ENCODE results near the gene SFXN5.

SFXN5 gene

DNA sequence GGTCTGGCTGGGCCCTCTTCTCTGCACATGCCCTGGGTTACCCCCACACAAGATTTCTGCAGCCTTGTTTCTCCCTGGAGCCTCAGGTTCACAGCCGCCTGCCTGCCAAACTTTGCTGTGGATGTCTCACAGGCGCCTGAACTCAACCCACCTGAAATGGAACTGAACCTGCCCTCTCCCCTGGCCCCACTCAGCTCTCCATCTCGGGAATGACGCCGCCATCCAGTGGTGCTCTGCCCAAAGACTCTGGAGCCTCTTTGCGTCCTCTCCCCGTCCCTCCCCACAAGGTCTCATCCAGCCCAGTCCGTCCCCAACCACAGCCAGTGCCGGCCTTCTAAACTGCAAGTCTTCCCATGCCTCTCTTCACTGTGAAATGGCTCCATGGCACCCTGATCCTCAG lies 125.0 kb downstream of the SFXN5 start:
- Histone ChIP-seq H4K20me1 (ENCODE audit: low read depth, low read length) (no peaks in the 10 kb centered on the region), H3K9me3 (ENCODE audit: insufficient read depth, low read length) (no peaks in the 10 kb centered on the region), H3K27ac (ENCODE audit: low read depth, low read length) (no peak overlapping the region), H3K27me3 (ENCODE audit: low read length) (no peaks in the 10 kb centered on the region), H3K9me2 (replicated peaks; ENCODE audit: insufficient read depth, low read length) (no peaks in the 10 kb centered on the region), H3K79me2 (ENCODE audit: insufficient read depth, low read length) (no peaks in the 10 kb centered on the region), H3F3A (ENCODE audit: insufficient read depth) (no peaks in the 10 kb centered on the region), H2AFZ (ENCODE audit: low read depth, low read length, severe bottlenecking) (no peak overlapping the region), H3K4me3 (ENCODE audit: insufficient read depth, low read length, poor library complexity, severe bottlenecking) (no peak overlapping the region), H3K4me2 (ENCODE audit: low read depth, low read length, poor library complexity, severe bottlenecking) (no peak overlapping the region), H3K36me3 (ENCODE audit: low read length) (no peaks in the 10 kb centered on the region), H3K9ac (ENCODE audit: low read length) (no peak overlapping the region)
- TF ChIP-seq, protein P1, sequence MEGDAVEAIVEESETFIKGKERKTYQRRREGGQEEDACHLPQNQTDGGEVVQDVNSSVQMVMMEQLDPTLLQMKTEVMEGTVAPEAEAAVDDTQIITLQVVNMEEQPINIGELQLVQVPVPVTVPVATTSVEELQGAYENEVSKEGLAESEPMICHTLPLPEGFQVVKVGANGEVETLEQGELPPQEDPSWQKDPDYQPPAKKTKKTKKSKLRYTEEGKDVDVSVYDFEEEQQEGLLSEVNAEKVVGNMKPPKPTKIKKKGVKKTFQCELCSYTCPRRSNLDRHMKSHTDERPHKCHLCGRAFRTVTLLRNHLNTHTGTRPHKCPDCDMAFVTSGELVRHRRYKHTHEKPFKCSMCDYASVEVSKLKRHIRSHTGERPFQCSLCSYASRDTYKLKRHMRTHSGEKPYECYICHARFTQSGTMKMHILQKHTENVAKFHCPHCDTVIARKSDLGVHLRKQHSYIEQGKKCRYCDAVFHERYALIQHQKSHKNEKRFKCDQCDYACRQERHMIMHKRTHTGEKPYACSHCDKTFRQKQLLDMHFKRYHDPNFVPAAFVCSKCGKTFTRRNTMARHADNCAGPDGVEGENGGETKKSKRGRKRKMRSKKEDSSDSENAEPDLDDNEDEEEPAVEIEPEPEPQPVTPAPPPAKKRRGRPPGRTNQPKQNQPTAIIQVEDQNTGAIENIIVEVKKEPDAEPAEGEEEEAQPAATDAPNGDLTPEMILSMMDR (IDR thresholded peaks at IDR 0.05; ENCODE audit: insufficient read depth, low read length, poor library complexity, severe bottlenecking): no peak
- no peak for TF ChIP-seq EZH2phosphoT487 (conservative IDR thresholded peaks at IDR 0.05; ENCODE audit: low read length)

- Histone ChIP-seq H3K4me3 (ENCODE audit: insufficient read depth, low read length, poor library complexity, severe bottlenecking) (no peak overlapping the region), H3K27ac (ENCODE audit: low read depth, low read length) (no peak overlapping the region), H3K27me3 (ENCODE audit: low read length) (no peaks in the 10 kb centered on the region), H3K9me3 (ENCODE audit: insufficient read depth, low read length) (no peaks in the 10 kb centered on the region), H3K4me2 (ENCODE audit: low read depth, low read length, poor library complexity, severe bottlenecking) (no peak overlapping the region), H3K9ac (ENCODE audit: low read length) (no peak overlapping the region), H3K79me2 (ENCODE audit: insufficient read depth, low read length) (no peaks in the 10 kb centered on the region), H3K36me3 (ENCODE audit: low read length) (no peaks in the 10 kb centered on the region), H3K9me2 (replicated peaks; ENCODE audit: insufficient read depth, low read length) (no peaks in the 10 kb centered on the region), H2AFZ (ENCODE audit: low read depth, low read length, severe bottlenecking) (no peak overlapping the region), H4K20me1 (ENCODE audit: low read depth, low read length) (no peaks in the 10 kb centered on the region), H3F3A (ENCODE audit: insufficient read depth) (no peaks in the 10 kb centered on the region)
- TF ChIP-seq, protein P1 (IDR thresholded peaks at IDR 0.05; ENCODE audit: insufficient read depth, low read length, poor library complexity, severe bottlenecking): no peak
- no peak for TF ChIP-seq EZH2phosphoT487 (conservative IDR thresholded peaks at IDR 0.05; ENCODE audit: low read length)
Measured at GRCh38 chr2:72945450-72946019, 126.0 kb downstream of the SFXN5 start.

GRCh38 chr2:72944804-72945449 lies 126.6 kb downstream of the SFXN5 start:
- no peak for TF ChIP-seq EZH2phosphoT487 (conservative IDR thresholded peaks at IDR 0.05; ENCODE audit: low read length)
- TF ChIP-seq, protein P1 (IDR thresholded peaks at IDR 0.05; ENCODE audit: insufficient read depth, low read length, poor library complexity, severe bottlenecking): no peak
- no peaks in the 10 kb centered on the region for H3K9me2 ChIP-seq (replicated peaks; ENCODE audit: insufficient read depth, low read length)
- no peak overlapping the region for H3K9ac ChIP-seq (ENCODE audit: low read length)
- H3K4me2 ChIP-seq (ENCODE audit: low read depth, low read length, poor library complexity, severe bottlenecking): no peak overlapping the region
- H3K27ac ChIP-seq (ENCODE audit: low read depth, low read length): no peak overlapping the region
- no peaks in the 10 kb centered on the region for H3K27me3 ChIP-seq (ENCODE audit: low read length)
- H3K4me3 ChIP-seq (ENCODE audit: insufficient read depth, low read length, poor library complexity, severe bottlenecking): no peak overlapping the region
- H3K79me2 ChIP-seq (ENCODE audit: insufficient read depth, low read length): no peaks in the 10 kb centered on the region
- H3F3A ChIP-seq (ENCODE audit: insufficient read depth): no peaks in the 10 kb centered on the region
- no peak overlapping the region for H2AFZ ChIP-seq (ENCODE audit: low read depth, low read length, severe bottlenecking)
- no peaks in the 10 kb centered on the region for H3K9me3 ChIP-seq (ENCODE audit: insufficient read depth, low read length)
- H4K20me1 ChIP-seq (ENCODE audit: low read depth, low read length): no peaks in the 10 kb centered on the region
- no peaks in the 10 kb centered on the region for H3K36me3 ChIP-seq (ENCODE audit: low read length)
